HepG2 (cell line): ENCODE results near the gene NES. TPM values are rescaled to one million over a fixed set of nuclear protein-coding genes. Genes with fewer than 3 reads are reported as not detected.

Experiments used
- ATAC-seq: fragments of 200-7000 bp; cut with Tn5 transposase; 3 replicates; pipeline ENCODE4 v1.9.1; 2020; ENCODE audit warnings: mild to moderate bottlenecking, moderate library complexity
- BruUV-seq: library from RNA; stranded (reverse); fragments of 400-500 nt; replicated peaks from 2 replicates; lab custom pipeline; 2021; lab: Mats Ljungman, UMichigan
- CTCF ChIA-PET: fragments of 300-600 bp; formaldehyde crosslinking; extraction: SDS; loops from one replicate; lab custom pipeline; 2021; ENCODE audit warnings: low total read pairs, inconsistent platforms, low intra/inter-chr PET ratio; lab: Yijun Ruan, JAX
- POLR2A ChIA-PET: fragments of 350-600 bp; sonication (Branson Sonifier 250); formaldehyde crosslinking; loops from one replicate; lab custom pipeline; 2020; ENCODE audit warnings: antibody characterized with exemption, inconsistent platforms; lab: Yijun Ruan, JAX
- DNase-seq: peaks from one replicate; pipeline ENCODE4 v3.0.0-alpha.2; 2015; ENCODE audit warnings: low spot score
- FAIRE-seq: peaks from 3 replicates; lab custom pipeline; 2011; peaks lifted over from hg19 to GRCh38; lab: Jason Lieb, UNC
- H2AFZ ChIP-seq: one replicate; pipeline ENCODE4 v1.6.1; 2011; ENCODE audit warnings: low read length, inconsistent platforms
- H3K27ac ChIP-seq: fragments of 300-600 bp; 3 replicates; pipeline ENCODE4 v1.8.0; 2011; ENCODE audit warnings: mixed run types, mild to moderate bottlenecking, mixed read lengths, low read length, inconsistent platforms; ENCODE audit not compliant: insufficient read depth; ENCODE audit errors: extremely low read length
- H3K27me3 ChIP-seq, 2 experiments: fragments of 200-600 bp in 1 of 2; 2 replicates in 1 of 2; 3 replicates in 1 of 2; pipeline versions ENCODE4 v1.6.0 to v1.8.0; 2011; ENCODE audit warnings: low read length in 2 of 2, mild to moderate bottlenecking in 2 of 2, moderate library complexity in 2 of 2, inconsistent platforms in 1 of 2; ENCODE audit not compliant: insufficient read depth in 2 of 2, control insufficient read depth in 1 of 2
- H3K36me3 ChIP-seq, 2 experiments: fragments of 200-600 bp in 1 of 2; replicated peaks in 1 of 2; 2 replicates in 1 of 2; 3 replicates in 1 of 2; pipeline versions ENCODE4 v1.5.1 to v1.8.0; 2011; ENCODE audit warnings: low read length in 2 of 2, inconsistent platforms in 1 of 2; ENCODE audit not compliant: insufficient read depth in 2 of 2, control insufficient read depth in 1 of 2
- H3K4me1 ChIP-seq: 2 replicates; pipeline ENCODE4 v1.5.1; 2012; ENCODE audit warnings: low read length, inconsistent platforms; ENCODE audit not compliant: insufficient read depth
- H3K4me2 ChIP-seq: 2 replicates; pipeline ENCODE4 v1.6.0; 2011; ENCODE audit warnings: low read depth, low read length, inconsistent platforms
- H3K4me3 ChIP-seq, 3 experiments: fragments of 200-600 bp in 1 of 3; sonication (generic), shearing (Covaris generic) in 1 of 3; replicated peaks in 1 of 3; 2 replicates each; pipeline ENCODE4 v1.5.1; 2011 to 2016; ENCODE audit warnings: low read length in 3 of 3, inconsistent platforms in 2 of 3, low read depth in 2 of 3, mild to moderate bottlenecking in 2 of 3, control low read depth in 1 of 3, mixed read lengths in 1 of 3; ENCODE audit not compliant: insufficient read depth in 1 of 3
- H3K79me2 ChIP-seq: one replicate; pipeline ENCODE4 v1.6.1; 2011; ENCODE audit warnings: low read length, inconsistent platforms; ENCODE audit not compliant: insufficient read depth
- H3K9ac ChIP-seq: 2 replicates; pipeline ENCODE4 v1.6.0; 2011; ENCODE audit warnings: mild to moderate bottlenecking, low read depth, low read length, inconsistent platforms; ENCODE audit not compliant: insufficient read depth
- H3K9me3 ChIP-seq: 2 replicates; pipeline ENCODE4 v1.5.1; 2012; ENCODE audit warnings: mild to moderate bottlenecking, low read length
- H4K20me1 ChIP-seq: 2 replicates; pipeline ENCODE4 v1.6.0; 2011; ENCODE audit warnings: inconsistent platforms, mild to moderate bottlenecking, low read length, moderate library complexity; ENCODE audit not compliant: insufficient read depth
- FOSL2 ChIP-seq: sonication (generic); formaldehyde crosslinking; IDR thresholded peaks from 2 replicates; pipeline ENCODE4 v1.4.0; 2020; ENCODE audit warnings: missing genetic modification reagents
- GFI1 ChIP-seq: sonication (generic); formaldehyde crosslinking; IDR thresholded peaks from 2 replicates; pipeline ENCODE4 v1.5.0; 2020; ENCODE audit warnings: missing genetic modification reagents, mild to moderate bottlenecking, borderline replicate concordance
- HNRNPL ChIP-seq: fragments of 200-400 bp; formaldehyde crosslinking; IDR thresholded peaks from 2 replicates; pipeline ENCODE4 v1.6.1; 2017; ENCODE audit warnings: mild to moderate bottlenecking, low read depth, low read length
- HOXA7 ChIP-seq: sonication (generic); formaldehyde crosslinking; IDR thresholded peaks from 2 replicates; pipeline ENCODE4 v1.8.1; 2022; ENCODE audit warnings: mild to moderate bottlenecking, missing genetic modification reagents, moderate library complexity
- NFKB2 ChIP-seq: sonication (generic); formaldehyde crosslinking; IDR thresholded peaks from 2 replicates; pipeline ENCODE4 v1.4.0; 2020; ENCODE audit warnings: missing genetic modification reagents, borderline replicate concordance
- NR2F2 ChIP-seq: IDR thresholded peaks from 2 replicates; pipeline ENCODE4 v1.6.1; 2012; ENCODE audit warnings: low read depth, inconsistent platforms, borderline replicate concordance
- SALL1 ChIP-seq: sonication (generic); formaldehyde crosslinking; IDR thresholded peaks from 2 replicates; pipeline ENCODE4 v1.8.0; 2022; ENCODE audit warnings: mild to moderate bottlenecking, missing genetic modification reagents
- SAP130 ChIP-seq: IDR thresholded peaks from 2 replicates; pipeline ENCODE4 v1.6.1; 2016; ENCODE audit warnings: low read depth
- SSRP1 ChIP-seq: IDR thresholded peaks from 2 replicates; pipeline ENCODE4 v1.6.1; 2016; ENCODE audit warnings: control low read depth
- TBX2 ChIP-seq: sonication (generic); formaldehyde crosslinking; IDR thresholded peaks from 2 replicates; pipeline ENCODE4 v1.5.0; 2020; ENCODE audit warnings: missing genetic modification reagents, mild to moderate bottlenecking, borderline replicate concordance
- U2AF2 ChIP-seq: fragments of 200-400 bp; formaldehyde crosslinking; IDR thresholded peaks from 2 replicates; pipeline ENCODE4 v1.6.1; 2017; ENCODE audit warnings: low read depth, mild to moderate bottlenecking, low read length
- ZNF317 ChIP-seq: sonication (generic); formaldehyde crosslinking; IDR thresholded peaks from 2 replicates; pipeline ENCODE4 v1.5.0; 2020; ENCODE audit warnings: mild to moderate bottlenecking, missing genetic modification reagents
- WGBS: methylation state at CpG from one replicate; pipeline ENCODE4 v1.1.6; 2017; ENCODE audit warnings: low lambda C conversion rate; 5-methylcytosine and 5-hydroxymethylcytosine counted together
- in situ Hi-C: cut with HindIII; loops from 2 replicates; pipeline ENCODE4 v1.10.0; 2017; ENCODE audit warnings: low pct_unique_long_range_greater_than_20kb; ENCODE audit not compliant: extremely low pct_ligation_motif_present
- intact Hi-C: fragments of 100-400 bp; cut with micrococcal nuclease; formaldehyde crosslinking; loops from one replicate; pipeline ENCODE4 v1.10.0; 2022; ENCODE audit not compliant: unreplicated experiment
- polyA plus RNA-seq, 8 experiments: library from polyadenylated mRNA; depleted of rRNA in 3 of 8; stranded (reverse) in 7 of 8; unstranded in 1 of 8; fragments of >200 nt; fragmentation: Illumina TruSeq in 4 of 8; extraction: Trizol in 4 of 8; gene quantifications; 2 replicates each; pipeline versions ENCODE4 v1.2.1 to v1.2.3, GENCODE V29; 2011 to 2016; ENCODE audit warnings: low read depth in 4 of 8, missing spikeins in 1 of 8, mixed read lengths in 1 of 8; ENCODE audit not compliant: insufficient read depth in 1 of 8
- total RNA-seq, 5 experiments: library from RNA; depleted of rRNA; stranded (reverse); fragments of >200 nt; fragmentation: Illumina TruSeq; extraction: Trizol; gene quantifications; 2 replicates each; pipeline ENCODE4 v1.2.3, GENCODE V29; 2016; ENCODE audit warnings: low read depth in 1 of 5
- TF ChIP-seq, protein P1 (sequence below): sonication (generic); formaldehyde crosslinking; IDR thresholded peaks from 2 replicates; pipeline ENCODE4 v1.5.0; 2020; ENCODE audit warnings: mild to moderate bottlenecking, missing genetic modification reagents
- TF ChIP-seq, protein P2 (sequence below): sonication (generic); formaldehyde crosslinking; IDR thresholded peaks from 2 replicates; pipeline ENCODE4 v1.5.0; 2020; ENCODE audit warnings: missing genetic modification reagents
- TF ChIP-seq, protein P3 (sequence below): sonication (generic); formaldehyde crosslinking; IDR thresholded peaks from 2 replicates; pipeline ENCODE4 v1.5.1; 2020; ENCODE audit warnings: mild to moderate bottlenecking, missing genetic modification reagents, moderate library complexity

NES gene
- total and polyA plus RNA-seq, 2 of the 13 experiments (the other 11 are each of a cell fraction or from before 2014, with no cell fraction given): 1.7 to 16.6 TPM

DNA sequence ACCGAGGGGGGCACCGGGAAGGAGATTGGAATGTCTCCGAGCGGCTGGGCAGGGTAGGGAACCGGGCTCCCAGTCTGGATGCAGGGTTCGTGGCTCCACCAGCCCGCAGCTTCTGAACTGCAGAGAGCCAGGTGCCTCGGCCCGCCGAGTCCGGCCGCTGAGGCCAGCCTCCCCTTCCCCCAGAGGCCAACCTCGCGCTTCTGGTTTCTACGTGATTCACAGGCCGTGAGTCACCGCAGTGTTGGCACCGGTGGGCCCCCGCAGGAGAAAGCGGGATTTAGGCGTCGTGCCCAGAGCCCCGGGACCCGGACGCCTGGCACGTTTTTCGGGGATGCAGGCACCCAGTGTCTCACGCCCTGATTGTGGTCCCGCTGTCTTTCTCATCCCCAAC lies 27.7 kb upstream of the NES start:
- ChIA-PET POLR2A (interaction anchor here (1.2 to 1.4 kb wide), 2 partner anchors 24 to 36 kb away, joined by 3 to 4 read pairs; partner anchors contain the start of genes ISG20L2 and METTL25B), CTCF (interaction anchor here (2.0 to 3.0 kb wide), 2 partner anchors 15 to 21 kb away, joined by 6 to 30 read pairs; no protein-coding TSS in a partner anchor)
- intact Hi-C loops (no loop called here), in situ Hi-C loops (no loop called here)
- peak; percentile 8; the same call in 2 of the 3 replicates for ATAC-seq
- Histone ChIP-seq H3K9me3 (no peaks in the 10 kb centered on the region), H3K27me3 (peaks cover 9 to 77% of the 10 kb centered on the region in 2 experiments), H3K27ac (no peak overlapping the region), H3K4me2 (peak overlapping the region; percentile 91), H3K9ac (no peak overlapping the region), H4K20me1 (no peaks in the 10 kb centered on the region), H2AFZ (no peak overlapping the region), H3K4me3 (peak overlapping the region in 2 of 3 experiments; percentile 52 to 66; a peak in 4 of 6 replicates), H3K36me3 (no peaks in the 10 kb centered on the region), H3K4me1 (peaks cover 25% of the 10 kb centered on the region), H3K79me2 (no peaks in the 10 kb centered on the region)
- no peak for DNase-seq
- 8% methylated on average over 19 of the region's 29 CpGs for WGBS
- no peak for FAIRE-seq
- BruUV-seq: no TSS peak
- TF ChIP-seq, protein P1, sequence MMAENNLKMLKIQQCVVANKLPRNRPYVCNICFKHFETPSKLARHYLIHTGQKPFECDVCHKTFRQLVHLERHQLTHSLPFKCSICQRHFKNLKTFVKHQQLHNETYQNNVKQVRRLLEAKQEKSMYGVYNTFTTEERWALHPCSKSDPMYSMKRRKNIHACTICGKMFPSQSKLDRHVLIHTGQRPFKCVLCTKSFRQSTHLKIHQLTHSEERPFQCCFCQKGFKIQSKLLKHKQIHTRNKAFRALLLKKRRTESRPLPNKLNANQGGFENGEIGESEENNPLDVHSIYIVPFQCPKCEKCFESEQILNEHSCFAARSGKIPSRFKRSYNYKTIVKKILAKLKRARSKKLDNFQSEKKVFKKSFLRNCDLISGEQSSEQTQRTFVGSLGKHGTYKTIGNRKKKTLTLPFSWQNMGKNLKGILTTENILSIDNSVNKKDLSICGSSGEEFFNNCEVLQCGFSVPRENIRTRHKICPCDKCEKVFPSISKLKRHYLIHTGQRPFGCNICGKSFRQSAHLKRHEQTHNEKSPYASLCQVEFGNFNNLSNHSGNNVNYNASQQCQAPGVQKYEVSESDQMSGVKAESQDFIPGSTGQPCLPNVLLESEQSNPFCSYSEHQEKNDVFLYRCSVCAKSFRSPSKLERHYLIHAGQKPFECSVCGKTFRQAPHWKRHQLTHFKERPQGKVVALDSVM (CRISPR knock-in tag): peak; percentile 93
- no peak for TF ChIP-seq GFI1 (CRISPR knock-in tag)
- 0 out of 2 replicates have a peak, but pooled peaks have one; percentile 16 for TF ChIP-seq SALL1 (CRISPR knock-in tag)
- TF ChIP-seq NR2F2: no peak
- TF ChIP-seq, protein P2, sequence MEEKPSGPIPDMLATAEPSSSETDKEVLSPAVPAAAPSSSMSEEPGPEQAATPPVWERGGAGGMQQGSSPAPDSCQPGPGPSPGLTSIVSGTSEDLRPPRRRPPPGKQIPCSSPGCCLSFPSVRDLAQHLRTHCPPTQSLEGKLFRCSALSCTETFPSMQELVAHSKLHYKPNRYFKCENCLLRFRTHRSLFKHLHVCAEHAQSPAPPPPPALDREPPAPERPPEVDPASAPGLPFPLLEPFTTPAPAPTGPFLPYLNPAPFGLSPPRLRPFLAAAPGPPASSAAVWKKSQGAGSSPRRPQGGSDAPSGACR (CRISPR knock-in tag): no peak
- no peak for TF ChIP-seq HOXA7 (CRISPR knock-in tag)
- 0 out of 2 replicates have a peak, but pooled peaks have one; percentile 13 for TF ChIP-seq SAP130 (CRISPR knock-in tag)
- no peak for TF ChIP-seq SSRP1 (CRISPR knock-in tag)
- no peak for TF ChIP-seq U2AF2
- no peak for TF ChIP-seq TBX2
- TF ChIP-seq NFKB2 (CRISPR knock-in tag): no peak
- TF ChIP-seq, protein P3, sequence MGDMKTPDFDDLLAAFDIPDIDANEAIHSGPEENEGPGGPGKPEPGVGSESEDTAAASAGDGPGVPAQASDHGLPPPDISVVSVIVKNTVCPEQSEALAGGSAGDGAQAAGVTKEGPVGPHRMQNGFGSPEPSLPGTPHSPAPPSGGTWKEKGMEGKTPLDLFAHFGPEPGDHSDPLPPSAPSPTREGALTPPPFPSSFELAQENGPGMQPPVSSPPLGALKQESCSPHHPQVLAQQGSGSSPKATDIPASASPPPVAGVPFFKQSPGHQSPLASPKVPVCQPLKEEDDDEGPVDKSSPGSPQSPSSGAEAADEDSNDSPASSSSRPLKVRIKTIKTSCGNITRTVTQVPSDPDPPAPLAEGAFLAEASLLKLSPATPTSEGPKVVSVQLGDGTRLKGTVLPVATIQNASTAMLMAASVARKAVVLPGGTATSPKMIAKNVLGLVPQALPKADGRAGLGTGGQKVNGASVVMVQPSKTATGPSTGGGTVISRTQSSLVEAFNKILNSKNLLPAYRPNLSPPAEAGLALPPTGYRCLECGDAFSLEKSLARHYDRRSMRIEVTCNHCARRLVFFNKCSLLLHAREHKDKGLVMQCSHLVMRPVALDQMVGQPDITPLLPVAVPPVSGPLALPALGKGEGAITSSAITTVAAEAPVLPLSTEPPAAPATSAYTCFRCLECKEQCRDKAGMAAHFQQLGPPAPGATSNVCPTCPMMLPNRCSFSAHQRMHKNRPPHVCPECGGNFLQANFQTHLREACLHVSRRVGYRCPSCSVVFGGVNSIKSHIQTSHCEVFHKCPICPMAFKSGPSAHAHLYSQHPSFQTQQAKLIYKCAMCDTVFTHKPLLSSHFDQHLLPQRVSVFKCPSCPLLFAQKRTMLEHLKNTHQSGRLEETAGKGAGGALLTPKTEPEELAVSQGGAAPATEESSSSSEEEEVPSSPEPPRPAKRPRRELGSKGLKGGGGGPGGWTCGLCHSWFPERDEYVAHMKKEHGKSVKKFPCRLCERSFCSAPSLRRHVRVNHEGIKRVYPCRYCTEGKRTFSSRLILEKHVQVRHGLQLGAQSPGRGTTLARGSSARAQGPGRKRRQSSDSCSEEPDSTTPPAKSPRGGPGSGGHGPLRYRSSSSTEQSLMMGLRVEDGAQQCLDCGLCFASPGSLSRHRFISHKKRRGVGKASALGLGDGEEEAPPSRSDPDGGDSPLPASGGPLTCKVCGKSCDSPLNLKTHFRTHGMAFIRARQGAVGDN: peak; percentile 52; the same call in 1 of the 2 replicates
- peak; percentile 81; the same call in 1 of the 2 replicates for TF ChIP-seq HNRNPL
- TF ChIP-seq FOSL2: peak; percentile 75
- 0 out of 2 replicates have a peak, but pooled peaks have one; percentile 25 for TF ChIP-seq ZNF317 (CRISPR knock-in tag)
